Stimulated activated CD8-positive, alpha-beta memory T cell treated with anti-CD3 and anti-CD28 coated beads, Interleukin-7, amount 100 ng/mL, for 1 hour (primary cell): Measurements from ENCODE around the gene NOXO1.
A peak's percentile ranks its signal among the peaks of the same experiment; 100 is the strongest.
"Not testable (repeated sequence)": the region's sequence is repeated elsewhere in the genome, so short reads cannot be mapped to it uniquely, and the experiment has no call there.

Experiments
- DNase-seq, 2 donors: peaks; one replicate each; pipeline ENCODE4 v3.0.0-alpha.2; 2020; ENCODE audit warnings: low read depth in 2 of 2

The NOXO1 gene

GRCh38 chr16:1981398-1981836, at the start of gene NOXO1:
TSS of gene NOXO1 (minus strand) at chr16:1981469. CDS start at chr16:1981179, 290 bp downstream.
- no peak for DNase-seq

- DNase-seq, result no peak
Measured at GRCh38 chr16:2030036-2030435, 48.8 kb upstream of the NOXO1 start.

GRCh38 chr16:2029350-2029749, 48.1 kb upstream of the NOXO1 start:
- no peak for DNase-seq

GRCh38 chr16:2028620-2029220, 47.5 kb upstream of the NOXO1 start:
- DNase-seq, result no peak

- no peak for DNase-seq
Measured at GRCh38 chr16:2028146-2028545, 46.9 kb upstream of the NOXO1 start.

- DNase-seq, result no peak
Measured at GRCh38 chr16:2027024-2028010, 46.0 kb upstream of the NOXO1 start.

- no peak for DNase-seq
Measured at GRCh38 chr16:2026461-2027023, 45.3 kb upstream of the NOXO1 start, which contains the start of gene NHERF2. TSS of gene NHERF2 (plus strand) at chr16:2026902. CDS start at chr16:2027006, 104 bp downstream.

- no peak for DNase-seq
Measured at GRCh38 chr16:2025878-2026460, 44.7 kb upstream of the NOXO1 start.

GRCh38 chr16:2025251-2025650, 44.0 kb upstream of the NOXO1 start:
- DNase-seq, result no peak

GRCh38 chr16:2024032-2024420, 42.8 kb upstream of the NOXO1 start:
- no peak for DNase-seq

- DNase-seq, result peak; percentile 95 to 97
Measured at GRCh38 chr16:2023092-2024031, 42.1 kb upstream of the NOXO1 start.

- DNase-seq, result no peak
Measured at GRCh38 chr16:2022723-2023091, 41.4 kb upstream of the NOXO1 start.

GRCh38 chr16:2019921-2020831, 38.9 kb upstream of the NOXO1 start:
- DNase-seq, result no peak

GRCh38 chr16:2019518-2019920, 38.2 kb upstream of the NOXO1 start, which contains the start of gene NPW:
TSS of gene NPW (plus strand) at chr16:2019785.
- DNase-seq, result no peak

GRCh38 chr16:2016407-2016922, 35.2 kb upstream of the NOXO1 start:
- DNase-seq, result no peak

- DNase-seq, result no peak
Measured at GRCh38 chr16:2015947-2016208, 34.6 kb upstream of the NOXO1 start.

GRCh38 chr16:2015117-2015946, 34.1 kb upstream of the NOXO1 start:
- no peak for DNase-seq

GRCh38 chr16:2013527-2013926, 32.3 kb upstream of the NOXO1 start:
- no peak for DNase-seq

- not testable (repeated sequence) for DNase-seq
Measured at GRCh38 chr16:2011726-2012125, 30.5 kb upstream of the NOXO1 start.
